Stimulated activated CD4-positive, alpha-beta T cell treated with anti-CD3 and anti-CD28 coated beads, Interleukin-2, amount 100 ng/mL, for 4 hours (primary cell): ENCODE data around the gene TRIM39.
"Not testable (repeated sequence)": the region's sequence is repeated elsewhere in the genome, so short reads cannot be mapped to it uniquely, and the experiment has no call there.

Experiments used
- DNase-seq: peaks from one replicate; pipeline ENCODE4 v3.0.0-alpha.2; 2020; ENCODE audit warnings: low read depth

TRIM39 gene

DNA sequence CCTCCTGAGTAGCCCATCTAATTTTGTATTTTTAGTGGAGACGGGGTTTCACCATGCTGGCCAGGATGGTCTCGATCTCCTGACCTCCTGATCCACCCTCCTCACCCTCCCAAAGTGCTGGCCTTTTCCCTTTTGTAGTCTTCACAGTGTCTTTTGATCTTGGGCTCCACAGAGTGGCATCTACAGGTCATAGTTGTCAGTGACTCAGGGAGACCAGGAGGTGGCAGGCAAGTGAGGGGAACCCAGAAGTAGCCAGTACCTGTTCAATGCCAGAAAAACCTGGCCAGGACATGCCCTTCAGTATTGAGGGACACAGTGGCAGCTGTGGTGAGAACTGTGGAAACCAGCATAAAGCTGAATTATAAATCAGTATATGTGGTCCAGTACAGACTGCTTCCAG, 37.9 kb downstream of the TRIM39 start:
- no peak for DNase-seq

- DNase-seq = not testable (repeated sequence)
Measured at GRCh38 chr6:30369280-30369679, 42.6 kb downstream of the TRIM39 start.

DNA sequence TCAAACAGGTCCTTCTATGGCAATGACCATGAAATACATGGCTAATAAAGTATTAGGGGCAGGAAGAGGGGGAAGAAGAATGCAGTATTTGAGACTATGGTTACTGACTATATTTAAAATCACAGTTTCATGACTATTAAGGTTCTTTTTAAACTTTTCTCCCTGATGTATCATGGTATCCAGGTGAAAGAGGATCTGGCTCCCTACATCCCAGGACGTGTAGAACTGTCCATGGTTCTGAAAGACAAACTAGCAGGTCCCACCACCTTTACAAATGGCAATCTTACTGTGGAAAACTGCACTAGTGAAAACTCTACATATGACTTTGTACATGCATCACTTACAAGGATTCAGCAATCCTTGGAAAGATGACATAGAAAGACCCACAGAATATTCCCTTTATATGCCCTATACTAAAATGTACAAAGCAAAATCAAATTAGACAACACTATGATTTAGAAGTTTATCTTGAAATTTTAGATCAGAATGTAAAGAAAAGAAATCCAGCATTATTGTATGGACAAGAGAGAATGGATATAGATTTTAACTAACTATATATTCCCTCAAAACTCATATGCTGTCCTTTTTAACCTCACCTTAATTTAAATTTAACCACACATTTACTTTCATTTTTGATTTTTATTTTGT, 51.7 kb downstream of the TRIM39 start:
- no peak for DNase-seq

DNA sequence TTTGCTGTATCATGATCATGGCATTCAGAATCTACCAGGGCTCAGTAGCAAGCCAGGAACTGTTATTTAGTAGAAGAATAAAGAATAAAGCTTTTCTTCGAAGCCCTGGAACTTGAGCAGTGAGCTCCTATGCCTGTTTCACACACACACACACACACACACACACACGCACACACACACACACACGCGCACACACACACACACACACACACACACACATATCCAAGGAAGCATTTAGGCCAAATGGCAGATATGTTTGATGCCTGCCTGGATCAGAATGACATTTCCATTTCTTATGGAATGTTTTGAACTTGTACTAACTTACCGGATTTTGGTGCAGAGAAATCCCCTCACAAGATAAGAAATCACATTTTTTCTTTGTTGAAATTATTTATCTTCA, 53.7 kb downstream of the TRIM39 start:
- DNase-seq = no peak

- DNase-seq = no peak
Measured at GRCh38 chr6:30386166-30386565, 59.4 kb downstream of the TRIM39 start.

DNA sequence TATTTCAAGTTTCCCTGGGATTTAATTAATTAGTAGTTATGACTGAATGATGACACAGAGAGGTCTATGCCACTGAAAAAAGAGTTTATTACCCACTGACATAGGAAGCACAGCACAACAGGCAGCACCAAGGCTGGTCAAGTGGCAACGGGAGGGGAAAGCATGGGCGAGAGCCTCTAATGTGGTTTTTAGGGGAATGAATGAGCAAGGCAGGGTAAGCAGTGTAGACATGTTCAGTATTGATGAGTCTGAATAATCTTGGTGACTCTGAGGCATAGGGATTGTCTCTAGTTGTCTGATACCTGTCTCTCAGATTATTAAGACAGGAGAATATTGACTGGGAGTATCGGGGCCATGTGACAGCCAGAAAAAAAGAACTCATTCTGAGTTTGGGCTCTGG, 64.5 kb downstream of the TRIM39 start:
- DNase-seq = no peak
